ENCODE data around the gene ADAM19.

- TF ChIP-seq POLR2A (IDR thresholded peaks at IDR 0.05) (no peak), POLR2AphosphoS5 (IDR thresholded peaks at IDR 0.05) (no peak), CTCF (IDR thresholded peaks at IDR 0.05) (no peak)
These were observed 29.0 kb downstream of the ADAM19 start for GRCh38 chr5:157546456-157547100.

Data from breast epithelium (tissue), 3 donors.